ENCODE measurements around the gene SAMD10.

The SAMD10 gene

DNA sequence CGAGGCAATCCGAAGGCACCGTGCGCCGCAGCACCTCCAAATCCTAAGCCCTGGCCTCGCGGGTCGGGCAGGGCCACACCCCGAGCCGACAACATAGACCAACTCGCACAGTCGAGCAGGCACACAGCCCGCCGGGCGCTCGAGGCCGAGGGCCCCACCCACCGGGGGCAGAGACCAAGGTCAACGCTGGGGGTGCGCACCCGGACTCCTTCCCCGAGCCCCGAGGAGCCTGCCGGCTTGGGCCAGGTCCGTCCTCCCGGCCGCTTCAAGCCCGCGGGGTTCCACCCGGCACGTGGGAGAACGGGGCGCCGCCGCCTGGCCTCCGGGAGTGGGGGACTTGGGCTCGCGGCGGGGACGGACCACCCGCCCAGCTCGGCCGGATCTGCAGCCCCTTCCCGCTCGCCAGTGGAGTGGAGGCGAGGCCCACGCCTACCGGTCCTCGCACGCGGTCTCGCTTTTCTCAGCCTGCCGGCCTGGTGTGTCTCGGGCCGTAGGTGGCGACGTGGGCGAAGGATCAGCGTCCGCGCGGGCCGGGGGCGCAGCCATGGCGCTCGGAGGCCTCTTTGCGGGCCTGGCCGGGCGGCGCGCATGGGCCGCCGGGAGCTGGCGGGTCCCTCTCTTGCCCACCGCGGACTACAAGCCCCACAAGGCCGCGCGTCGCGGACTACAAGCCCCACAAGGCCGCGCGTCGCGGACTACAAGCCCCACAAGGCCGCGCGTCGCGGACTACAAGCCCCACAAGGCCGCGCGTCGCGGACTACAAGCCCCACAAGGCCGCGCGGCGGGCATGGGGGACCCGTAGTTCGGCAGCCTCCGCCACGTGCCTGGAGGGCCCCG lies 23.4 kb downstream of the SAMD10 start, which contains the start of gene UCKL1:
TSS of gene UCKL1 (minus strand) at position 590 of the 837 bp plus-strand sequence. CDS start at position 546, 44 bp downstream.
- DNase-seq (ENCODE audit: low read depth), result peak; percentile 88

DNA sequence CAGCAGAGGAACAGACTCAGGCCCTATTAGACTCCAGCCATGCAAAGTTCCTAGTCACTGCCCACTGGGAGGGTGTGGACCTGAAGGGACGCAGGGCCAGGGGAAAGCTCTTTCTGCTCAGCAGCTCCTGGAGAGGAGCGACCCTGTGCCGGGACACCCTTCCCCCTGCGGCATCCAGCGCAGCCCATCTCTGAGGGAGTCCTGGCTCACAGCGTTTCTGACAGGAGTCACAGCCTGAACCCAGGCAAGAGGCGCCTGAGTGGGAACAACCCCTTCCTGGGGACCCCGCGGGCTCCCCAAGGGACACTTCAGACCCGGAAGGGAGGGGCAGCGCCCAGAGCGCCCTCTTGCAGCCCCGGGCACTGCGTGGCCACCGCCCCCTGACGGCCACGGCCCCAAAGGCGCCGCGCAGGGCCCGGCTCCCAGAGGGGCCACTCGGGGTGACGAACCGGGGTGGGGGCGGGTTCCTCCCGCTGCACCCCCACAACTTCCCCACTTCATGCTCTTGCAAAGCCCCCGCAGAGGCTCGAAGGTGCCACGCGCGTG lies 24.1 kb downstream of the SAMD10 start:
- no peak for DNase-seq (ENCODE audit: low read depth)

DNA sequence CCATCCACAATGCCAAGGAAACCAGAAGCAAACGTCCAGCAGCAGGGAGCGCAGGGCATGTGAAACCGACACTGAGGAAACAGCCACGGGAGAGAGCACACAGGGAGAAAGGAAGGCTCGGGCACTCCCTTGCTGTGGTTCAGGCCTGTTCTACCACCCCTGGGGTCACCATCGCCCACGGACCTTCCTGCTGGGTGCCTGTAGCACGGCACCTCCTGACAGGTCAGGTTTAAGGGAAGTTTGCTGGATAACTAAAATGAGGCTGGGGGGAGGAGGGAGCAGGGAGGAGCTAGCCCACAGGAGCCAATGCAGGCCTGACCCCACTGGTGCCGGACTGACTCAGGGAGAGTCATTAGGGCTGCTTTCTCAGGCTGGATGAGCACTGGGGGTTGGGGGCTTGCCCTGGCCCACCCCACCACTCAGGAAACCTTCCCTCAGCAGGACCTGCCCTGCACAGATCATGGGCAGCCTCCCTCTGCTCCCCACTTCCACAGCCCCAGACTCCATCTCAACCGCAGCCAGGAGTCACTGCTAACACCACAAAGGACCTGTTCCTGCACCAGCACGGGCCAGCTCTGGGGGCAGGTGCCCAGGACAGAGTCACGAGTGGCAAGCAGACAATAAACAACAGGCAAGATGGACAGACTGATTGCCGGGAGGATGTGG lies 25.5 kb downstream of the SAMD10 start:
- DNase-seq (ENCODE audit: low read depth), result no peak

DNA sequence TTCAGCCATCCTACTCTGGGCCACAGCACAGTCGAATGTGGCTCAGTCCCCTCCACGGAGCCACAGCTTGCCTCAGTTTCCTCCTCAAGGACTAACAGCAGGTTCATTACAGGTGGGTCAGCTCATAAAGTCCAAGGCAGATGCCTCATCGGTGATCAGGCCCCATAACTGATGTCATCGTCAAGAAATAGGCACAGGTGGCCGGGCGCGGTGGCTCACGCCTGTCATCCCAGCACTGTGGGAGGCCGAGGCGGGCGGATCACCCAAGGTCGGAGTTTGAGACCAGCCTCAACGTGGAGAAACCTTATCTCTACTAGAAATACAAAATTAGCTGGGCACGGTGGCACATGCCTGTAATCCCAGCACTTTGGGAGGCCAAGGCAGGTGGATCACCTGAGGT lies 26.7 kb downstream of the SAMD10 start:
- DNase-seq (ENCODE audit: low read depth), result no peak

DNA sequence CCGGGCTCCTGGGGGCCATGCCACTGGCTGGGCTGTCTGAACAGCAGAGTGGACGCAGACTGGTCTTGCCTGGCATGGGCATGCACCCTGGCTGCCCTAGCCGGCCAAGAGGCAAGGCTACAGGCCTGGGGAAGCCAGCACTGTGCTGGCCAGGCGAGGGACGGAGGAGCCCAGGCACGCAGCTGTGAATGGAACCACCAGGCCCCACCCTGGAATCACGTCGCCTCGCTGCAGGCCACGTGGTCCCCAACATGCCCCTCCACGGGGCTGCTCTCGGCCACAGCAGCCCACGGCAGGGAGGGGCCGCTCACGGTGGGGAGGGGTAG lies 27.3 kb downstream of the SAMD10 start:
- DNase-seq (ENCODE audit: low read depth), result no peak

DNA sequence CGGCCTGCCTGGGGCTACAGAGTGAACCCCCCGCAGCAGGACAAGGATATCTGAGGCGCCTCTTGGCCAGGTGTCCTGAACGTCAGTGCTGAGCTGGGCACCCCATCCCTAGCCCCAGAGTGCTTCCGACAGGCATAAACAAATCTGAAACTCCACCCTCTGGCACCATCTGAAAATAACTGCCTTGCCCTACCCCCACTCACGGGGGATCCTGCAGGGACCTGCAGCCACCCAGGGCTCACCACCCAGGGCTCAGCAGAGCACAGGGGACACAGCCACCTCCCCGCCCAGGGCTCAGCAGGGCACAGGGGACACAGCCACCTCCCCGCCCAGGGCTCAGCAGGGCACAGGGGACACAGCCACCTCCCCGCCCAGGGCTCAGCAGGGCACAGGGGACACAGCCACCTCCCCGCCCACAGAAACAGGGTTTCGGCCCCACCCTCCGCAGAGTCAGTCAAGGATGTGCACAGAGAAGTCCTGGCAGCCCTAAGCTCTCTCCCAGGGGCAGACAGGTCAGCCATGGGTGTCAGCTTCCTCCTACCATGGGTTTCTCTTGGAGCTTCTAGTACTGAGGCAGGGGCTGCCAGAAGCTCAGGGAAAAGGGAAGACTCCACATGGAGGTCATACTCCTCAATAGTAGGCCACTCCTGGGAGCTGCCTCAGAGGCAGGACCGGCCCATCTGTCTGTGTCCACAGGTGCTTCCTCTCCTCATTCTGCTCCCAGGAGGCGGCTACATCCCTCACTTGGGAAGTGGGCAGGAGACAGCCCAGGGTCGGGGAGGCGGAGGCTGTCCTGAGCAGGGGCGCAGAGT lies 27.8 kb downstream of the SAMD10 start:
- DNase-seq (ENCODE audit: low read depth), result no peak

DNA sequence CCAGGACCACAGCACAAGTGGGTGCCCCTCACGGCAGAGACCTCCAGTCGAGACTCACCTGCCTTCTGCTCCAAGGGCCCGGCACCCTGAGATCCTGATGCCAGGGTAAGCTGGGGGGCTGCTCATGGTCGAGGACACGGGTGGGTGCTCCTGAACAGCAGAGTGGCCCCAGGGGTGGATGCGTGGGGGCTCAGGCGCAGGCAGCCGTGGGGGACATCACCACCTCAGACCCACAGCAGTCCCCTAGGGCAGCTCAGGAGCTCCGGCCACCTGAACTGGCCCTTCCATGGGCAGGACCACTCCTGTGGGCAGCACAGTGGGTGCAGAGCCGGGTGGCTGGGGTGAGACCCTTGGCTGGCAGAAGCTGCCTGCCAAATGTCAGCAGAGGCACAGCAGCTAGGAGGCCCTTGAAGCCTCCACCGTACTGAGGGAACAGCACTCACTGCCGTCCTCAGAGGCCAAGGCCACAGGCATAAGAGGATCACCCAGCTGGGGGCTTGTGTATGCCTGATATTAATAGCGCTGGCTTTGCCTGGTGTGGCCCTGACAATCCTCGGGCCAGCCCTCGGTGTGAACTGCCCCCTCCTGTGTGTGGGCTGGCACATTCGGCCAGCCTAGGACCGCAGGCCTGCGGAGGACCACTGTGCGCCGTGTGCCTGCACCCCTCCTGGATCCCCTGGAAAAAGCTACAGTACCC lies 28.6 kb downstream of the SAMD10 start:
- DNase-seq (ENCODE audit: low read depth), result no peak

DNA sequence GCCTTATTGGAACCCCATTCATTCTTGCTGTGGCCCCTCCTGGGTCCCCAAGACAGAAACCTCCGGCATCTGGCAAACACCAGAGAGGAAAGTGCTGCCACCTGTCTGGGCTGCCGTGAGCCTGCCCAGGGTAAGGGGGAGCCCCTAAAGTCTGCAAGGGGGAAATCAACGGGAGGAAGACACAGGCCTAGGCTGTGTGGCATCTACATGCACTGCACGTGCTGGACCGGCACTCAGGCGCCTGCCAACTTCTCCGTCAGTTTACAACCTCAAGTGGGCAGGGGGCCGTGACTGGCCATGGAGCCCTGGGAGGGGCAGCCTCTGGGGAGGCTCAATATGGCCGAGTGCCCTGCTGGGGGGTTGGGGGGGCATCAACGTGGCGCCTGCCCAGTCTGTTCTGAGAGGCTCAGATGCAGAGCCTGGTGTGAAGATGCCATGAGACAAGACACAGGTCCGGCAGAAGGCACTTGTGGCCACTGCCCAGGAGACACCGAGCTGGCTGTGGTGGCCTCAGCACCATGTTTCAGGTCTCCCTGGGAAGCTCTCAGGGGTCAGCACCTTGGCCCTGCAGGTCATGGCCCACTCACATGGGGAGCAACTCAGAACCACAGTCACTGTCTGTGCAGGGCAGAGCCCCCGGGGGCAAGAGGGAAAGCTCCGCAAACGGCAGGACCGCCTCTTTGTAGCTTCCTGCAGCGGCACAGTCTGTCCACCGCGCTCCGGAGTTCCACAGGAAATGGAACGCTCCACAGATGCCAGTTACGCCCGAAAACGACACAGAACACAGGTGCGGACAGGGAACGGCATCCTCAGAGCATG lies 31.6 kb downstream of the SAMD10 start:
- DNase-seq (ENCODE audit: low read depth), result no peak

DNA sequence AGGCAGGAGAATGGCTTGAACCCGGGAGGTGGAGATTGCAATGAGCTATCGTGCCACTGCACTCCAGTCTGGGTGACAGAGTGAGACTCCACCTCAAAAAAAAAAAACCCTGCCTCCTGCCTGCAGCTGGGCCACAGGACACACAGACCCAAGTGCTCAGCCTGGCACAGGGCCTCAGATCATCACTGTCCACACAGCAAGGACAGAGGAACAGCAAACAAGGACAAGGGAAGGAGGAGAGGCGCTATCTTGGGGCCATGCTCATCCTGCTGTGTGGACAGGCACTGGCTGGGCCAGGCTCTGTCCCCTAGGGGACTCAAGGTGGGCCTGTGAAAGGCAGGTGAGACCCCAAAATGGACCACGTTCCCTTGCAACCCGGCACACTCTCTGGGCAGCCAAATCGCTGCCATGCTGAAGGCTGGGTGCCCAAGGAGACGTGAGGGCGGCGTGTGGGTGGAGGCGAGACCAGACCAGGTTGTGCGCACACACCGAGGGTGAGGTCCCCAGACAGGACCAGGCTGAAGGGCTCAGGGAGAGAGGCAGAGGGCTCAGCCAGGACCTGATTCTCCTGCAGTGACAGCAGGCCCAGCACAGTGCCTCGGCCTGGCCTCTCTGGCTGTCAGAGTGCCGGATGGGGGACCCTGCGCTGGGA lies 32.3 kb downstream of the SAMD10 start:
- no peak for DNase-seq (ENCODE audit: low read depth)

DNA sequence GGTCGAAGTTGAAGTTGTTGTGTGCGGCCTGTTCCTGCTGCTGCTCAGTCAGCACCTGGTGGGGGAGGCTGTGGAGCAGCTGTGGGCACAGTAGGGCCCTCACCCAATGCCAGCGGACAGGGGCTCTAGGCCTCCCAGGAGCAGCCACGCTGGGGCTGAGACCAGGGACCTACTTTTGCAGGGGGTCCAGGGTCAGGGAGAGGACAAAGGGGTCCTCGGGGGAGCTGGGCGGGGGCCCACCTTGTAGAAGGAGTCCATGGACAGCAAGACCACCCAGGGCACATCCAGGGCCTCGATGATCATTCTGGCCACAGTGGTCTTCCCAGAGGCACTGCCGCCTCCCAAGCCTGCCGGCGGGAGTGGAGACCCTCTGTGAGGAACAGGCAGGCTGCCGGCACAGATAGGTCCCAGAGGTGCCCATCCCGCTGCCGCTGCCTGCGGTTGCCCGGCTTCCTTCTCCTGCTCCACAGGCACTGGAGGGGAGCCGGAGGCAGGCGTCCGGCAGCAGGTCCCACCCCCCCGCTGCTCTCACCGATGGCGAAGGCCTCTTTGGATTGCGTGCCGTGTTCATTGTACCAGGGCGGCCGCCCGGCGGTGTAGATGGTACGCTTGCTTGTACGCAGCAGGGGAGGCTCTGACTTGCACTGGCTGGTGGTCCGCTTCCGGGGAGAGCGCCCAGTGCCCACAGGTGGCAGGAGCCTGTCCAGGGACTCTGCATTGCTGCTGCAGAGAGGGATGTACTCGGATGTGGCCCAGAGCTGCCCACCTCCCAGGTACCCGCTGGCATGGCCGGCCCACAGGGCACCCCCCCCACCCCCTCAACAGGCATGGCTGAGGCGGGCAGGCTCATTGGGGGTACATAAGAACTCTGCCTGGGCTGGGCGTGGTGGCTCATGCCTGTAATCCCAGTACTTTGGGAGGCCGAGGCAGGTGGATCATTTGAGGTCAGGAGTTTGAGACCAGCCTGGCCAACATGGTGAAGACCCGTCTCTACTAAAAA lies 33.2 kb downstream of the SAMD10 start:
- DNase-seq (ENCODE audit: low read depth), result no peak

DNA sequence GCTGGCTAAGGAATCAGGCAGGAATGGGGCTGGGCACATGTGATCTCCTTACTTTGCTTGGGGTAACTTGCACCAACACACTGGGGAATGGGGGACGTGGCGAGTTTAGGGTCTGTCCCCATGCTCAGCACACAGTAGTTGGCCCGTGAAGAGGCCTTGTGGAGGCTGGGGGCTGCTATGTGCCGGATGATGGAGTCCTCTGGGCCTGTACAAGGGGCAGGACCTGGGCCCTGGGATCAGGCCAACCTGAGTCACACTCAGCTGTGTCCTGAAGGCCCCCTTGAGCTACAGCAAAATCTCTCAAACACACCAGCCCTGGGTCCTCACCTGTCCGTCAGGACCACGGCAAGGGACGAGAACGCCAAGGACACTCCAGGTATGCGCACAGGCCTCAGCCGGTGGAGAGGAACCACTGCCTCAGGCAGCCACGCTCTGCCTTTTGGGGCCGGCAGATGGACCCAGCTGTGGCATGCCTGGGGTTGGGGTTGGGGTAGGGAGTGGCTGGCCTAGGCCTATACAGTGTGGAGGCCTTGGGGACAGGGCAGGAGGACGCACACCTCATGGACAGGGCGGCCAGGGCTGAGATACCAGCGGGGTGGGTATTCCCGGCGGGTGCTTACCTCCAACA lies 34.3 kb downstream of the SAMD10 start:
- DNase-seq (ENCODE audit: low read depth), result no peak

DNA sequence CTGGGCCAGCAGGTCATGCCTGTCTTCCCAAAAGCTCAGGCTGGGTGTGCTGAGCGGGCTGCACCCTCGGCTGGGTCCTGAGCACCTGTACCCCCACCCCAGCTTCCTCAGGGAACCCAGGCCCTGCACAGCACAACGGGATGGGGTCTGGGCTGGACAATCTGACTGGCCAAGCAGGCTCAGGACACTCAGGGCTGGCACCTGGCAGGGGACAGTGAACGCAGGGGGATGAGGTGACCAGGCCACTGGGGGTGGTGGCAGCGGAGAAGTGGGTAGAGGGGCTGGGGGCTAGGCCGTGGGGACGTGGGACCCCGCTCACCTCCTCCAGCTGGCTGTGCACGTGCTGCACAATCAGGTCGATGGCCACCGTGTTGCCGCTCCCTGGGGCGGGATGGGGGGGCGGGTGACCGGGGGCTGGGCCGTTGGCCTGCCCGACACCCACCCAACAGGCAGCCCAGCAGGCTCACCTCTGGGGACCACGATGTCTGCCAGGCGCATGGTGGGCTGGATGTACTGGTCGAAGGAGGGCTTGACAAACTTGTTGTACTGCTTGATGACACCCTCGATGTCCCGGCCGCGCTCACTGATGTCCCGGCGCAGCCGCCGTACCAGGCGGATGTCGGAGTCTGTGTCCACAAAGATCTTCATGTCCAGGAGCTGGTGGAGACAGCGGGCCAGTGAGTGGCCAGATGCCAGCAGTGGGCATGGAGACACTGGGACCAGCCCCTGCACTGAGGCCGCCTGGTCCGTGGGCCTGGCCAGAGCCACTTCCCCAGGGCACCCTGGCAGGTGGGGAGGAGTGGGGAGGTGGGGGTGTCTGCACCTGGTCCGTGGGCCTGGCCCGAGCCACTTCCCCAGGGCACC lies 35.1 kb downstream of the SAMD10 start:
- DNase-seq (ENCODE audit: low read depth), result no peak

DNA sequence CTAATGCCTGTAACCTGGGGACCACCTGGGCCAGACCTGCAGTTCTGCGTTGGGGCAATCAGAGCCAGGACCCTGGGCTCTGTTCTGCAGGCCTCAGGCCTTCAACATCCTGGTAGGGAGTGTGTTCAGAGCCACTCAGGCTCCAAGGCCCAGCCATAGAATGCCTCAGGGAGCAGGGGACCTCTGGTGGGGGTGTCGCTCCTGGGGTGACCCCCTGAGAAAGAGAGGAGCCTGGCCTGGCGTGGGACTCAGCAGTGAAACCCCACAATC lies 35.7 kb downstream of the SAMD10 start:
- DNase-seq (ENCODE audit: low read depth), result no peak

DNA sequence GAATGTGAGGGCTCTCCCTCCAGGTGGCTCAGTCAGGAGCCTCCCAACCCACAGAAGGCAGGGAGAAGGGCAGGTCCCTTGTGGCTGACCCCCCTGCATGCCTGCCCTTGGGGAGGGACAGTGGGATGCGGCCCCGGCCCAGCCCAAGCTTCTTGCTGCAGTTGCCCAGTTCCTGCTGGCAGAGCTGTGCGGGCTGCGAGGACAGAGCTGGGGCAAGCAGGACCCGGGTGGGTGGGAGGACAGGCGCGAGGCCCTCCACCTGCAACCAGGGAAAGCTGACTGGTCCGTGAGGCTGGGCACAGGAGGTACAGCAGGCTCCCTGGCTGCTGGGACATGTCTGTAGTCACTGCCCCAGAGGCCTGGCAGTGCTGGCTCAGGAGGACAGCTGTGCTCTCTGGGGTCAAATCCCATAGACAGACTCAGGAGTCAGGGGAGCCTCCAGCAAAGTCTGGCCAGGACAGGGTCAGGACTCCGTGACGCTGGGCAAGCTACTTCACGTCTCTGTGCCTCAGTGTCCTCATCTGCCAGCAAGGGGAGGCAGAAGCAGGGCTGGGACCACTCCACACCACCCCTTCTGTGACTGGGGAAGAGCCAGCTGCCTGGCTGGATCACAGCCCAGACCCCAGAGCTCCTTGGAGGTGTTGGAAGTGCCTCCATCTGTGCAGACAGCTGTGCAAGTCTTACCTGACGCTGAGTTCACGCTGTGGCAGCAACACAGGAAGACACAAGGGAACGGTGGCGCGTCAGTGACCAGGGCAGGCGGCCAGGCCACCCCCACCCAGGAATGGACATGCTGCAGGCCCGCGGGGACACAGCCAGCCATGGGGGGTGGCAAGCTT lies 36.3 kb downstream of the SAMD10 start:
- DNase-seq (ENCODE audit: low read depth), result no peak

DNA sequence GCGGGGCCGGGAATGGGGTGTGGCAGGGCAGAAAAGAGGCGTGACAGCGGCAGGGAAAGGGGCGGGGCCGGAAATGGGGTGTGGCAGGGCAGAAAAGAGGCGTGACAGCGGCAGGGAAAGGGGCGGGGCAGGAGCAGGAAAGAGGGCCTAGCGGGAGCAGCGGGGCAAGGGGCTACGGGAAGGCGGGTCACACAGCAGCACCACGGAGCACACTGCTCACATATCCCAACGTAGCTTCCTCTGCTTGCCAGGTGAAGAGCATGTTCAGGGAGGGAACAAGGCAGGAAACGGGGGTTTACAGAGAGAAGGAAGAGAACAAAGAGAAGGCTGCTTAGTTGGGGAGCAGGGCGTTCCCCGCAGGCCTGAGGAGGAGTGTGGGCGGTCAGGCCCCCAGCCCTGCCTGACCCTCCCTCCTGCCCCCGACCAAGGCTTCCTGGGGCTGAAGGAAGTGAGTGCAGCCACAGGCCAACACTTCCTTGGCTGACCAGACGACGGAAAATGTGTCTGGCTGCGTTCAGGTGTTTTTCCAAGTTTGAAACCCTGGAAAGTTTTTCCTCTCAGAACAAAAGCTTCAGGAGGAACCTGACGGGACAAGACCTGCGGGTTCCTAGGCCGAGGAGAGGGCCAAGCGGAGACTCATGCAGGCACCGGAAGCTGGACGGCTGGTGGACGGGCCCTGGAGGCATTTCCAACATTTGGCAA lies 37.0 kb downstream of the SAMD10 start:
- DNase-seq (ENCODE audit: low read depth), result no peak

DNA sequence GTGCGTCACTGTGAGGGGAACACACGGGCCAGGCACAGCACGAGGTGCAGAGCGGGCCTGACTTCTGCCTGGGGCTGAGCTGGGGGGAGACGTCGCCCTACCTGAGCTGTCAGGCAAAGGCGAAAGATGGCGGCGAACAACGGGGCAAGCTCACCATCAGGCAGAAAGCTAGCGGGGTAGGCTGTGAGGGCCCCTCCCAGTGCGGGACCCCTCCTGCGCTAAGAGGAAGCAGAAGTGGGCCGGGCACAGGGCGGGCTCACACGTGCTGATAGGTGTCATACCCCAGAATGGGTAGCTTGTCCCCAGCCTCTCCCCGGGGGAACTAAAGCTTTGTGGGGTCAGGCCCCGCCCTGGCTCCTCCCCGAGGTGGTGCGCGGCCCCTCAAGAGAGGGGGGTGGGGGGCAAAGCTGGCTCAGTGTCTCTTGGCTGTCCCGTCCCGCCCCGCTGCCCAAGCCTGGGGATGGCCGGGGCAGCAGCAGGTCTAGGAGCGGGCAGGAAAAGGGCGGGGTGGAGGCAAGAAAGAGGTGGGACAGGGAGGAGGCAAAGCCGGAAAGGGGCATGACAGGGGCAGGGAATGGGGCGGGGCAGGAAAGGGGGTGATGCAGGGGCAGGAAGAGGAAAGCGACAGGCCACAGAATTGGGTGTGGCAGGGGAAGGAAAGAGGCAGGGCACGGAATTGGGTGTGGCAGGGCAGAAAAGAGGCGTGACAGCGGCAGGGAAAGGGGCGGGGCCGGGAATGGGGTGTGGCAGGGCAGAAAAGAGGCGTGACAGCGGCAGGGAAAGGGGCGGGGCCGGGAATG lies 38.0 kb downstream of the SAMD10 start:
- DNase-seq (ENCODE audit: low read depth), result peak; percentile 48
